Measurements from ENCODE around the gene ANAPC4. TPM values are rescaled to one million over a fixed set of nuclear protein-coding genes. Genes with fewer than 3 reads are reported as not detected.

ANAPC4 gene
- total RNA-seq, 2 experiments from 2014 or later = 32.7 to 50.6 TPM

DNA sequence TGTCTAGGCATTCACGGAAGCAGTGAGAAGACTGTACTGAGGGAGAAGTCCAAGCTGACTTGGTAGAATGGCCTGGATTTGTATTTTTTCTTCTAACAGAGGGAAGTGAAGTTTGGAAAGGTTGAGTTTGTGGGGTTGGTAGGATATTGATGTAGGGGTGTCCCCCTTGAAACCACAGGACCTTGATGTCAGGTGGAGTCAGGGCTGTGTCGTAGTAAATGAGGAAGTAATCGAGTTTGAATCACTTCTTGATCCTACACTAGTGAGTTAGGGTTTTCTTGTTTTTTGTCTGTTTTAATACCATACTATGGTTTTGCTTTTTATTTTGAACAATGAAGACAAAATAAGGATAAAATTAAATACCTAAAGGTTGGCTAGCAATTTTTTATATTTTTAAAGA, 30.1 kb upstream of the ANAPC4 start:
- H4K20me1 ChIP-seq (ENCODE audit: insufficient read depth, low read length) = no peaks in the 10 kb centered on the region
- intact Hi-C loops (cut with micrococcal nuclease; ENCODE audit: unreplicated experiment) = no loop called here
- H2AFZ ChIP-seq (ENCODE audit: low read length) = no peak overlapping the region
- no peak overlapping the region for H3K27ac ChIP-seq (ENCODE audit: low read depth, low read length, poor library complexity, severe bottlenecking)
- TF ChIP-seq, protein P1, sequence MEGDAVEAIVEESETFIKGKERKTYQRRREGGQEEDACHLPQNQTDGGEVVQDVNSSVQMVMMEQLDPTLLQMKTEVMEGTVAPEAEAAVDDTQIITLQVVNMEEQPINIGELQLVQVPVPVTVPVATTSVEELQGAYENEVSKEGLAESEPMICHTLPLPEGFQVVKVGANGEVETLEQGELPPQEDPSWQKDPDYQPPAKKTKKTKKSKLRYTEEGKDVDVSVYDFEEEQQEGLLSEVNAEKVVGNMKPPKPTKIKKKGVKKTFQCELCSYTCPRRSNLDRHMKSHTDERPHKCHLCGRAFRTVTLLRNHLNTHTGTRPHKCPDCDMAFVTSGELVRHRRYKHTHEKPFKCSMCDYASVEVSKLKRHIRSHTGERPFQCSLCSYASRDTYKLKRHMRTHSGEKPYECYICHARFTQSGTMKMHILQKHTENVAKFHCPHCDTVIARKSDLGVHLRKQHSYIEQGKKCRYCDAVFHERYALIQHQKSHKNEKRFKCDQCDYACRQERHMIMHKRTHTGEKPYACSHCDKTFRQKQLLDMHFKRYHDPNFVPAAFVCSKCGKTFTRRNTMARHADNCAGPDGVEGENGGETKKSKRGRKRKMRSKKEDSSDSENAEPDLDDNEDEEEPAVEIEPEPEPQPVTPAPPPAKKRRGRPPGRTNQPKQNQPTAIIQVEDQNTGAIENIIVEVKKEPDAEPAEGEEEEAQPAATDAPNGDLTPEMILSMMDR (conservative IDR thresholded peaks at IDR 0.05; ENCODE audit: low read length) = no peak
- no peak for TF ChIP-seq EZH2phosphoT487 (IDR thresholded peaks at IDR 0.05; ENCODE audit: borderline replicate concordance, low read depth, low read length)
- POLR2A ChIA-PET = interaction anchor here (0.6 to 1.1 kb wide), 5 partner anchors 13 to 216 kb away, joined by 3 to 5 read pairs (median 4); no protein-coding TSS in a partner anchor
- no peaks in the 10 kb centered on the region for H3K9me3 ChIP-seq (ENCODE audit: low read length)
- CTCF ChIA-PET (ENCODE audit: unreplicated experiment) = no interaction called here
- no peaks in the 10 kb centered on the region for H3K79me2 ChIP-seq (ENCODE audit: insufficient read depth, low read depth, low read length)
- no peak overlapping the region for H3K4me3 ChIP-seq (ENCODE audit: low read depth, low read length, poor library complexity, severe bottlenecking)
- no peak for DNase-seq (ENCODE audit: low spot score)
- peaks cover 25% of the 10 kb centered on the region; the same call in 1 of the 2 replicates for H3K36me3 ChIP-seq (ENCODE audit: insufficient read depth, low read length)
- BruUV-seq (replicated peaks) = no TSS peak
- H3K4me2 ChIP-seq (ENCODE audit: low read length) = no peak overlapping the region
- no peaks in the 10 kb centered on the region for H3K9me2 ChIP-seq (ENCODE audit: insufficient read depth, low read length)
- no peaks in the 10 kb centered on the region for H3K4me1 ChIP-seq (ENCODE audit: insufficient read depth, low read length, poor library complexity, severe bottlenecking)

DNA sequence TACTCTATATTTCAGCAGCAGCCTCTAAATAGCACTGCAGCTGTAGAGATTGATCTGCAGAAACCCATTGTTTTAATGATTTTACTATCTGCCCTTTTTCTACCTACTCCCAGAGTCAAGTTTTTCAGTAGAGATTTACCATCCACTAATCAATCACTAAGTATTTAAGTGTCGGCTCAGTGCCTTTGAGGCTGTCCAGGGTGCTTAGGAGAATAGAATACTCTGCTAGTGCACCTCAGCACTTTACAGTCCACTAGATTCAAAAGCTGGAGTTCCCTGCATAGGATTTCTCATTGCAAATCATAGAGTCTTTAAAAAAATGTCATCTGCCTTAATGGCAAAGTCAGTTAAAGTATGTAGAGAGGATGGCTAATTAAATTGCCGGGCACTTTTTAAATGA, 29.6 kb upstream of the ANAPC4 start:
- ChIA-PET POLR2A (interaction anchor here (0.6 to 1.1 kb wide), 4 partner anchors 16 to 217 kb away, joined by 3 to 5 read pairs (median 4); no protein-coding TSS in a partner anchor), CTCF (ENCODE audit: unreplicated experiment) (no interaction called here)
- TF ChIP-seq, protein P1 (conservative IDR thresholded peaks at IDR 0.05; ENCODE audit: low read length) = no peak
- no peak for TF ChIP-seq EZH2phosphoT487 (IDR thresholded peaks at IDR 0.05; ENCODE audit: borderline replicate concordance, low read depth, low read length)
- no peak for DNase-seq (ENCODE audit: low spot score)
- Histone ChIP-seq H3K4me1 (ENCODE audit: insufficient read depth, low read length, poor library complexity, severe bottlenecking) (no peaks in the 10 kb centered on the region), H3K79me2 (ENCODE audit: insufficient read depth, low read depth, low read length) (no peaks in the 10 kb centered on the region), H2AFZ (ENCODE audit: low read length) (no peak overlapping the region), H3K4me3 (ENCODE audit: low read depth, low read length, poor library complexity, severe bottlenecking) (no peak overlapping the region), H3K36me3 (ENCODE audit: insufficient read depth, low read length) (peaks cover 23% of the 10 kb centered on the region; the same call in 1 of the 2 replicates), H3K9me3 (ENCODE audit: low read length) (no peaks in the 10 kb centered on the region), H4K20me1 (ENCODE audit: insufficient read depth, low read length) (no peaks in the 10 kb centered on the region), H3K27ac (ENCODE audit: low read depth, low read length, poor library complexity, severe bottlenecking) (no peak overlapping the region), H3K9me2 (ENCODE audit: insufficient read depth, low read length) (no peaks in the 10 kb centered on the region), H3K4me2 (ENCODE audit: low read length) (no peak overlapping the region)
- no TSS peak for BruUV-seq (replicated peaks)
- intact Hi-C loops (cut with micrococcal nuclease; ENCODE audit: unreplicated experiment) = no loop called here

DNA sequence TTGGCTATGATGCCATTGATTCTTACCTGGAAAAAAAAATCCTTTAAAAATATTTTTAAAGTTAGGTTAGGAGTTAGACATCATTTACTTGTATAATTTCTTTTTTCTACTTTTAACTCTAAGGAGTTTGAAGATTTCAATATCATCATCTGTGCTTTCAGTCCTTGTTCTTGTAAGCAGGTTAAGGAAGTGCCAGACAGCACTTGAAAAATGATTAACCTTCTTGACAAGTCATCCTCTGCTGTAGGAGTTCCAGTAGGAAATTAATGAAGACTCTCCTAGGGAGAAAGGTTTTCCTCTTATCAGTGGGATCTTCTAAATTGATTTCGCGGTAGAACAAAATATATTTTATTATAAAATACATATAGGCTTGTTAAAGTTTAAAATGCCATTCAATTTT, 29.1 kb upstream of the ANAPC4 start:
- H3K9me2 ChIP-seq (ENCODE audit: insufficient read depth, low read length) = no peaks in the 10 kb centered on the region
- intact Hi-C loops (cut with micrococcal nuclease; ENCODE audit: unreplicated experiment) = no loop called here
- H3K4me2 ChIP-seq (ENCODE audit: low read length) = no peak overlapping the region
- DNase-seq (ENCODE audit: low spot score) = no peak
- H2AFZ ChIP-seq (ENCODE audit: low read length) = no peak overlapping the region
- TF ChIP-seq, protein P1 (conservative IDR thresholded peaks at IDR 0.05; ENCODE audit: low read length) = no peak
- no peak for TF ChIP-seq EZH2phosphoT487 (IDR thresholded peaks at IDR 0.05; ENCODE audit: borderline replicate concordance, low read depth, low read length)
- H3K27ac ChIP-seq (ENCODE audit: low read depth, low read length, poor library complexity, severe bottlenecking) = no peak overlapping the region
- POLR2A ChIA-PET = interaction anchor here (1.1 kb wide), 2 partner anchors 18 to 37 kb away, joined by 3 to 4 read pairs; no protein-coding TSS in a partner anchor
- CTCF ChIA-PET (ENCODE audit: unreplicated experiment) = no interaction called here
- H3K36me3 ChIP-seq (ENCODE audit: insufficient read depth, low read length) = peaks cover 23% of the 10 kb centered on the region; the same call in 1 of the 2 replicates
- no peaks in the 10 kb centered on the region for H3K9me3 ChIP-seq (ENCODE audit: low read length)
- no peaks in the 10 kb centered on the region for H3K79me2 ChIP-seq (ENCODE audit: insufficient read depth, low read depth, low read length)
- H4K20me1 ChIP-seq (ENCODE audit: insufficient read depth, low read length) = no peaks in the 10 kb centered on the region
- no peak overlapping the region for H3K4me3 ChIP-seq (ENCODE audit: low read depth, low read length, poor library complexity, severe bottlenecking)
- H3K4me1 ChIP-seq (ENCODE audit: insufficient read depth, low read length, poor library complexity, severe bottlenecking) = no peaks in the 10 kb centered on the region
- BruUV-seq (replicated peaks) = no TSS peak
